HG03558 (cell line): ENCODE data around the gene IFI27.

ENCODE experiments used
- ATAC-seq: cut with Tn5 transposase; IDR thresholded peaks from one replicate; pipeline ENCODE4 v1.9.1; 2021; ENCODE audit warnings: moderate number of reproducible peaks; ENCODE audit not compliant: unreplicated experiment; ENCODE audit errors: extremely low read depth

Gene IFI27

GRCh38 chr14:94123868-94124267 lies 13.3 kb downstream of the IFI27 start:
- no peak for ATAC-seq

GRCh38 chr14:94124582-94125377 lies 14.2 kb downstream of the IFI27 start:
- no peak for ATAC-seq

- ATAC-seq, result no peak
These were observed 15.3 kb downstream of the IFI27 start for GRCh38 chr14:94125659-94126418.

GRCh38 chr14:94126419-94126677 lies 15.8 kb downstream of the IFI27 start:
- no peak for ATAC-seq

GRCh38 chr14:94126800-94127199 lies 16.3 kb downstream of the IFI27 start:
- no peak for ATAC-seq

- no peak for ATAC-seq
These were observed 16.8 kb downstream of the IFI27 start for GRCh38 chr14:94127330-94127729.

GRCh38 chr14:94128216-94128839 lies 17.8 kb downstream of the IFI27 start:
- no peak for ATAC-seq

GRCh38 chr14:94129111-94129757 lies 18.7 kb downstream of the IFI27 start, which contains the start of gene IFI27L2:
Gene IFI27L2, minus strand, starts transcription at chr14:94129604. Its CDS starts 40 bp downstream, at chr14:94129564.
- ATAC-seq, result peak; percentile 71

- no peak for ATAC-seq
These were observed 19.4 kb downstream of the IFI27 start for GRCh38 chr14:94129758-94130414.

- ATAC-seq, result no peak
These were observed 21.9 kb downstream of the IFI27 start for GRCh38 chr14:94132285-94132887.

GRCh38 chr14:94135476-94135875 lies 24.9 kb downstream of the IFI27 start:
- no peak for ATAC-seq

GRCh38 chr14:94136575-94137331 lies 26.2 kb downstream of the IFI27 start:
- ATAC-seq, result no peak

GRCh38 chr14:94138251-94138650 lies 27.7 kb downstream of the IFI27 start:
- ATAC-seq, result no peak

- ATAC-seq, result no peak
These were observed 28.5 kb downstream of the IFI27 start for GRCh38 chr14:94139006-94139405.

- no peak for ATAC-seq
These were observed 28.9 kb downstream of the IFI27 start for GRCh38 chr14:94139421-94139820.

GRCh38 chr14:94142247-94142646 lies 31.7 kb downstream of the IFI27 start:
- ATAC-seq, result no peak

GRCh38 chr14:94142836-94143235 lies 32.3 kb downstream of the IFI27 start:
- ATAC-seq, result no peak

GRCh38 chr14:94143239-94143638 lies 32.7 kb downstream of the IFI27 start:
- ATAC-seq, result no peak

- ATAC-seq, result no peak
These were observed 33.2 kb downstream of the IFI27 start for GRCh38 chr14:94143711-94144110.
